GM12865 (cell line): ENCODE results near the gene MIGA2.

Experiments used
- DNase-seq: peaks from one replicate; pipeline ENCODE4 v3.0.0; 2010; ENCODE audit warnings: low read depth
- H3K4me3 ChIP-seq: 2 replicates; pipeline ENCODE4 v1.5.1; 2011; ENCODE audit warnings: mild to moderate bottlenecking, low read depth, low read length, control low read depth
- CTCF ChIP-seq: IDR thresholded peaks from 2 replicates; pipeline ENCODE4 v1.5.1; 2011; ENCODE audit warnings: low read length, control low read depth, low read depth, inconsistent platforms; ENCODE audit not compliant: insufficient read depth; ENCODE audit errors: missing control alignments

Gene MIGA2

GRCh38 chr9:129072171-129072570 is 35.7 kb downstream of the MIGA2 start:
- no peak for DNase-seq
- no peak for TF ChIP-seq CTCF
- no peak overlapping the region for H3K4me3 ChIP-seq

GRCh38 chr9:129073404-129073803 is 37.0 kb downstream of the MIGA2 start:
- no peak overlapping the region for H3K4me3 ChIP-seq
- no peak for TF ChIP-seq CTCF
- DNase-seq = no peak

- TF ChIP-seq CTCF = no peak
Measured at GRCh38 chr9:129074106-129074505, 37.7 kb downstream of the MIGA2 start.

GRCh38 chr9:129075996-129076639 is 39.7 kb downstream of the MIGA2 start:
- no peak for TF ChIP-seq CTCF
- no peak for DNase-seq
- no peak overlapping the region for H3K4me3 ChIP-seq

More at GRCh38 chr9:129074106-129074505, 37.7 kb downstream of the MIGA2 start:
- no peak overlapping the region for H3K4me3 ChIP-seq
- no peak for DNase-seq

GRCh38 chr9:129076640-129077037 is 40.2 kb downstream of the MIGA2 start:
- no peak for DNase-seq
- H3K4me3 ChIP-seq = no peak overlapping the region
- TF ChIP-seq CTCF = no peak

- no peak for DNase-seq
- no peak overlapping the region for H3K4me3 ChIP-seq
- TF ChIP-seq CTCF = no peak
Measured at GRCh38 chr9:129077236-129077635, 40.8 kb downstream of the MIGA2 start.
